Bone marrow (tissue), 2 donors: ENCODE results near the gene MANBA.
"Not testable (repeated sequence)": the region's sequence is repeated elsewhere in the genome, so short reads cannot be mapped to it uniquely, and the experiment has no call there.

ENCODE experiments used
- DNase-seq, 2 donors: peaks; one replicate each; lab custom pipeline; 2025; lab: John Stamatoyannopoulos, UW

MANBA gene

DNA sequence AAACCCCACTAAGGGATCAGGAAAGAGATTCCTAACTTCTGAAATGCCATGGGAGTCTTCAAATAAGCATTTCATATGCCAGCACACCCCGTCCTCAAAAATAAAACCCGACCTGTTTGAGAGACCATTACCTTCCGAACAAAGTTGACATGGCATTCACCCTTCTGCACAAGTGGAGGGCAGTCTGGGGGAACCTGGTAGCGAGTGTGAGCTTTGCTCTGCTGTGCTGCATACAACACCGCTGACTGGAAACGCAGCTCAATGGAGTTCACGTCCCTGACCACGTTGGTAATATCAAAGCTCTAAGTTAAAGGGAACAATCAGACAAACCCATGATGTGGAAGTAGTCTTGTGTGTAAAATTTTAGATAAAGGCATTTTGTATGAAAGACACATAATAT, 38.0 kb downstream of the MANBA start:
- no peak for DNase-seq

- DNase-seq: not testable (repeated sequence)
Observed at GRCh38 chr4:102718833-102719575, 41.8 kb downstream of the MANBA start.

- no peak for DNase-seq
Observed at GRCh38 chr4:102717448-102718092, 43.2 kb downstream of the MANBA start.

GRCh38 chr4:102715057-102715456, 45.7 kb downstream of the MANBA start:
- DNase-seq: no peak

DNA sequence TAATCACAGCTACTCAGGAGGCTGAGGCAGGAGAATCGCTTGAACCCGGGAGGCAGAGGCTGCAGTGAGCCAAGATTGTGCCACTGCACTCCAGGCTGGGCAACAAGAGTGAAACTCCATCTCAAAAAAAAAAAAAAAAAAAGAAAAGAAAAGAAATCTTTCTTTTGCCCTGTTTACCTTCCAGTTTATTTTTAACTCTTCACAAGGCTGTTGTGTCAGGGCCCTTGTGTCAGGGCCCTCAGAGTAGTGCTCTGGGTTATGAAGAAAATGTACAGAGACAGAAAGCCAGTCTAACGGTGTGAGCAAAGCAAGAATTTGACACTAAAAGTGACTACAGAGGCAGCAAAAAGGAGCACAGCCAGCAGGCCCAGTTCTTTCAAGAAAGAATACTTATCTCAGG, 47.0 kb downstream of the MANBA start:
- DNase-seq: not testable (repeated sequence)

GRCh38 chr4:102713096-102713495, 47.7 kb downstream of the MANBA start:
- DNase-seq: no peak

- no peak for DNase-seq
Observed at GRCh38 chr4:102710986-102711385, 49.8 kb downstream of the MANBA start.

DNA sequence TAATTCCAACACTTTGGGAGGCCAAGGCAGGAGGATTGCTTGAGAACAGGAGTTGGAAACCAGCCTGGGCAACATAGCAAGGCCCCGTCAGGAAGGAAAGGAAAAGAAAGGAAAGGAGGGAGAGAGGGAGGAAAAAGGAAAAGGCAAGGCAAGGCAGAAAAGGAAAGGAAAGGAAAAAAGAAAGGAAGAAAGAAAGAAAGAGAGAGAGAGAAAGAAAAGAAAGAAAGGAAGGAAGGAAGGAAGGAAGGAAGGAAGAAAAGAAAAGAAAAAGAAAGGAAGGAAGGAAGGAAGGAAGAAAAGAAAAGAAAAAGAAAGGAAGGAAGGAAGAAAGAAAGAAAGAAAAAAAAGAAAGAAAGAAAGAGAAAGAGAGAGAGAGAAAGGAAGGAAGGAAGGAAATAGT, 51.7 kb downstream of the MANBA start:
- not testable (repeated sequence) for DNase-seq

DNA sequence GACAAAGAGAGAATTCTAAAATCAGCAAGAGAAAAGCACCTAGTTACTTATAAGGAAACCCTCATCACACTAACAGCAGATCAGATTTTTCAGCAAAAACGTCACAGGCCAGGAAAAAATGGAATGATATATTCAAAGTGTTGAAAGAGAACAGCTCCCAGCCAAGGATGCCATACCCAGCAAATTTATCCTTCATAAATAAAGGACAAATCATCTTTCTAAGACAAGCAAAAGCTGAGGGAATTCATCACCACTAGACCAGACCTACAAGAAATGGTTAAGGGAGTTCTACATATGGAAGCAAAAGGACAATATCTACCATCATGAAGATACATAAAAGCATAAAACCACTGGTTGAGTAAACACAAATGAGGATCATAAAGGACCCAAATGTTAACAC, 53.6 kb downstream of the MANBA start:
- no peak for DNase-seq

DNA sequence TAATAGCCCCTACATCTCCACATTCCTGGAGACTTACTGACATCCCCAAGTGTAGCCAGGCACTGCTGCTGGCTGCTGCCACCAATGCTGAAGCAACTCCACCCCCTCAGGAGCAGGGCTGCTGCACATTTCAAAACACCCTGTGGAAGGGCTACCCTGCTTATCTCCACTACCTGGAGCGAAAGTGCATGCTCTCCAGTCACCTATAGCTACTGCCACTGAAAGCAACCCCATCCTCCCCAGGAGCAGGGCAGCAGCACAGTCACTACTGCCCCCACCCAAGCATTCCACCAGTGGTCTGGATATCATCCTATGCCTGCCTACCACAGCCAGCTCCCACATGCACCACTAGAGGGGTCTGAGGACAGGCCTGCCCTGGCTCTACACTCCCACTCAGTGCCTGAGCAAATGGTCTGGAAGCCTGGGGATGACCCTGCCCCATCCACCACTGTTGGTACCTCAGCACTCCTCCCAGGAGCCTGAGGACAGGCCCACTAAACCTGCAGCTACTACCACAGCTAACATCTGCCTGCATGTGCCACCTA, 55.3 kb downstream of the MANBA start:
- no peak for DNase-seq

DNA sequence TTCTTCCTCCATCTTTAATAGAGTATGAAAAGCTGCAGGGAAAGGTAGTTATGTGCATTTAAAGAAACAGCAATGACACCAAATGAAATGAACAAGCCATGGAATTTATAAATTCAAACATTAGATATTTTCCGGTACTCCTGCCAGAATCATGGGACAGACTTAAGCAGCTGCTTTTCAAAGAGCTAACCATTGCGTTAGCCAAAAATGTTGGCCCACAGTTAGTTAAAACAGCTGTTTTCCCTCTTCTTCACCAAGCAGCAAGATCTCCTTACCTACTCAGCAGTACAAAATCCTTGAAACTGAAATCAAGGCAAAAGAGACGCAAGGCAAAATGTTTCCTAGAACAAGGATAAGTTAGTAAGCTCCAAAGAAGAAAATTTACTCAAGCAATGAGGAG, 64.0 kb downstream of the MANBA start:
- no peak for DNase-seq

- DNase-seq: no peak
Observed at GRCh38 chr4:102694791-102695190, 66.0 kb downstream of the MANBA start.

GRCh38 chr4:102693861-102694260, 66.9 kb downstream of the MANBA start:
- DNase-seq: no peak

DNA sequence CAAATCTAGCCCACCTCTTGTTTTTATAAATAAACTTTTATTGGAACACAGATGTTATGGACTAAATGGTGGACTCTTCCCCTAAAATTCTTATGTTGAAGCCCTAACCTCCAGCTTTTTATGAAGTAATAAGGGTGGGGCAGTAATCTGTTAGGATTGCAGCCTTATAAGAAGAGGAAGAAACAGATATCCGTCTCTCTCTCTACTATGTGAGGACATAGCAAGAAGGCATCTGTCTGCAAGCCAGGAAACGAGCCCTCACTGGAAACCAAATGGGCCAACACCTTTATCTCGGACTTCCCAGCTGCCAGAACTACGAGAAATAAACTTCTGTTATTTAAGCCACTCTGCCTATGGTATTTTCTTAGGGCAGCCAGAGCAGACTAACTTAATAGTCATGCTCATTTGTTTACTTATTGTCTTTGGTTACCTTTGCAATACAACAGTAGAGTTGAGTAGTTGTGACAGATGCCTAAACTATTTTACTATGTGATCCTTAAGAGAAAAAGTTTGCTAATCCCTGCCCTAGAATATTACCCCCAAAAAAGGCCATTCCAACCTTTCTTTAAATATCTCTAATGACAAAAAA, 67.4 kb downstream of the MANBA start:
- DNase-seq: no peak

DNA sequence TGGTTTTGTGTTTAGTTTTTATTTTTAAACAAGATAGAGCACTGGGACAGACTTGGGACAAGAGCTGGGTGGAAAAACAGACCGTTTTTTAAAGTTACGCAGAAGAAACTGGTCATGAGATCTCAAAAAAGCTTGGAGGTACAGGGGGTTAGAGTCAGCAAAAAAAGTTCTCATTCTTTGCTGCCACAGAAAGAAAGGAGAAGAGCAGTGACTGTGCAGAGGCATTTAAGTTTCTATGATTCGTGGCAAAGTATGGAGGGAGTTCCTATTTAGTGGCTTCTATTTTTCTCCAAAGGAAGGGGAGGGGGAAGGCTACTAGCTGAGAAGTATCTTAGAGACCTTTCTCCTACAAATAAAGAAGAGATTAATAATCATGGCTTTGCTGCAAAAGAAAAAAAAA, 68.3 kb downstream of the MANBA start:
- DNase-seq: no peak

- peak in 1 of 2 donors; percentile 24 for DNase-seq
Observed at GRCh38 chr4:102687982-102688433, 72.8 kb downstream of the MANBA start.

- DNase-seq: no peak
Observed at GRCh38 chr4:102687373-102687981, 73.3 kb downstream of the MANBA start.

DNA sequence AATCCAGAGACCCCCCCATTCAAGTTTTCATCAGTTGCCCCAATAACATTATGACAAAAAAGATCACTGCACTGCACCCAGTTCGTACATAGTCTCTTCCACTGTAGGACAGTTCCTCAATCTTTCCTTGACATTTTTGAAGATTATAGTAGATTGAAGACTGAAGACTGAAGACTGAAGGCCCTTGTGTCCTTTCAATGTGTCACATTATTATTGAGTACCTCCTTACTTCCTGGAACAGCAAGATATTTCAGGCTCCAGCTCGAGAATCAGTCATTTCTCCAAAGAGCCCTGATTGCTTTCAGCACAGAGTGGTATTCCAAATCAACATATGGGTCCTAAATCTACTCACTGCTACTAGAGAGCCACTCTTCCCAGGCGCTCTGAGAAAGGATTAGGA, 75.0 kb downstream of the MANBA start:
- DNase-seq: no peak

DNA sequence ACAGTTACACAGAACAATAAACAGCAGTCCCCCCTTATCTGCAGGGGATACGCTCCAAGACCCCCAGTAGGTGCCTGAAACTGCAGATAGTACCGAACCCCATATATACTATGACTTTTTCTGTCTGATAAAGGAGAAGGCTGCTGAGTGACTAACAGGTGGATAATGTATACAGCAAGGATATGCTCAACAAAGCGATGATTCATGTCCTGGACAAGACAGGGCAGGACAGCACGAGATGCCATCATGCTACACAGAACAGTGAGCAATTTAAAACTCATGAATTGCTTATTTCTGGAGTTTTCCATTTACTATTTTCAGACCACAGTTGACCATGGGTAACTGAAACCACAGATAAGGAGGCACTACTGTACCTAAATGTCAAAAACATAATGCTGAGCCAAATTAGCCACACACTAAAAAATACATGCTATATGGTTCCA, 76.1 kb downstream of the MANBA start:
- no peak for DNase-seq

DNA sequence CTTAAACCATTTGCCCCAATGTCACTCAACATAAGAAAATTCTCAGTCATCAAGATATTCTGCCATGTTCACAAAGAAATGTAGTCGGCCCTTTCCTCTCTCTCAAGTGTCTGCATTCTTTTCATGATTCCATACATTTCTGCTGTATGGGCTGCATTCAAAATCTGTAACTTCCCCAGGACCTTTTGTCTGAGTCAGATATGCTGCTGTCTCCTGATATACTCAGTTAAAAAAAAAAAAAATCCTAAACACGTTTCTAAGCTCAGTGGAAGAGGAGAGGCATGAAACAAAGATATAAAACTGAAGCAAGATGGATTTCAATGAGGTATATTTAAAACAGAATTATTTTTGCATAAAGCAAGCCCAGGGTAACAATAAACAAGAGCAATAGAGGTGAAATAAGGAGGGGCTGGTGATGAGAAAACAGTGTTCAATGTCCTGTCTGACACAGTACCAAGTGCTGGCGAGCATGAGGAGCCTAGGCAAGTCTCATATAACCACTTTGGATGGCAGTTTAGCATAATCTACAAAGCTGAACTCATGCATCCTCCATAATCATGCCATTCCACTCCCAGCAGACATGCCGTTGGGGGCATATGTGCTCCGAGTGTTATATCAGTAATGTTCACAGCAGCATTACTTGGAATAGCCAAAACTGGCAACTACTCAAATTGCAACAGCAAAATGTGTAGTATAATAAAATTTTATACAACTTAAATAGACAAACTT, 76.7 kb downstream of the MANBA start:
- no peak for DNase-seq

GRCh38 chr4:102678695-102679335, 82.0 kb downstream of the MANBA start:
- no peak for DNase-seq
